HFF-Myc (cell line): Measurements from ENCODE around the gene SLA2.

ENCODE experiments used
- DNase-seq: peaks from one replicate; pipeline ENCODE4 v3.0.0-alpha.2; 2011; ENCODE audit warnings: low read depth; ENCODE audit errors: extremely low read depth
- H3K4me3 ChIP-seq: replicated peaks from 2 replicates; pipeline ENCODE4 v1.5.1; 2011; ENCODE audit warnings: low read depth, mild to moderate bottlenecking, control low read depth, low read length
- CTCF ChIP-seq: IDR thresholded peaks from 2 replicates; pipeline ENCODE4 v1.5.1; 2012; ENCODE audit warnings: mild to moderate bottlenecking, low read depth, low read length, control low read depth; ENCODE audit errors: missing control alignments

SLA2 gene

GRCh38 chr20:36601540-36601939 is 44.5 kb downstream of the SLA2 start:
- H3K4me3 ChIP-seq = no peak overlapping the region
- TF ChIP-seq CTCF = no peak
- DNase-seq = no peak

GRCh38 chr20:36599912-36600345 is 46.1 kb downstream of the SLA2 start:
- TF ChIP-seq CTCF = no peak
- DNase-seq = no peak
- H3K4me3 ChIP-seq = no peak overlapping the region

- no peak overlapping the region for H3K4me3 ChIP-seq
- DNase-seq = no peak
- TF ChIP-seq CTCF = no peak
Measured at GRCh38 chr20:36593347-36593929, 52.6 kb downstream of the SLA2 start.

GRCh38 chr20:36591854-36592641 is 53.9 kb downstream of the SLA2 start:
- peak; percentile 55 for TF ChIP-seq CTCF
- H3K4me3 ChIP-seq = no peak overlapping the region
- no peak for DNase-seq

- no peak for DNase-seq
- TF ChIP-seq CTCF = no peak
- H3K4me3 ChIP-seq = no peak overlapping the region
Measured at GRCh38 chr20:36591281-36591680, 54.7 kb downstream of the SLA2 start.

- no peak overlapping the region for H3K4me3 ChIP-seq
- no peak for TF ChIP-seq CTCF
- no peak for DNase-seq
Measured at GRCh38 chr20:36587388-36588070, 58.5 kb downstream of the SLA2 start.
